IMR-90 (cell line): ENCODE results near the gene WWP2. TPM values are rescaled to one million over a fixed set of nuclear protein-coding genes. Genes with fewer than 3 reads are reported as not detected.

Experiments used
- ATAC-seq: fragments of 200-7000 bp; cut with Tn5 transposase; 2 replicates; pipeline ENCODE4 v1.9.1; 2020; ENCODE audit warnings: low read depth, mild to moderate bottlenecking, moderate library complexity
- BruUV-seq: library from RNA; stranded (reverse); fragments of 400-500 nt; replicated peaks from 2 replicates; lab custom pipeline; 2021; lab: Mats Ljungman, UMichigan
- CTCF ChIA-PET: fragments of 300-600 bp; formaldehyde crosslinking; extraction: SDS; loops from one replicate; lab custom pipeline; 2021; ENCODE audit warnings: antibody characterized with exemption; lab: Yijun Ruan, JAX
- POLR2A ChIA-PET: fragments of 300-600 bp; sonication (Branson Sonifier 250); formaldehyde crosslinking; loops from one replicate; lab custom pipeline; 2022; ENCODE audit warnings: antibody characterized with exemption; ENCODE audit not compliant: unreplicated experiment; lab: Charles Lee
- DNase-seq: peaks from one replicate; pipeline ENCODE4 v3.0.0; 2013
- H2AFZ ChIP-seq: replicated peaks from 2 replicates; pipeline ENCODE3; 2013; ENCODE audit warnings: low read length, mild to moderate bottlenecking; ENCODE audit not compliant: poor library complexity
- H2AK5ac ChIP-seq: 2 replicates; pipeline ENCODE4 v1.6.1; 2013; ENCODE audit warnings: low read depth, low read length, inconsistent platforms
- H2AK9ac ChIP-seq: replicated peaks from 2 replicates; pipeline ENCODE3; 2013; ENCODE audit warnings: mild to moderate bottlenecking, low read depth, low read length, moderate library complexity; ENCODE audit not compliant: poor library complexity
- H2BK120ac ChIP-seq: 2 replicates; pipeline ENCODE4 v1.6.1; 2013; ENCODE audit warnings: low read depth, low read length, inconsistent platforms
- H2BK15ac ChIP-seq: 3 replicates; pipeline ENCODE4 v1.6.1; 2013; ENCODE audit warnings: low read depth, low read length, inconsistent platforms
- H2BK20ac ChIP-seq: 2 replicates; pipeline ENCODE4 v1.6.1; 2013; ENCODE audit warnings: low read depth, mild to moderate bottlenecking, inconsistent platforms, low read length, moderate library complexity
- H2BK5ac ChIP-seq: 2 replicates; pipeline ENCODE4 v1.6.1; 2013; ENCODE audit warnings: mild to moderate bottlenecking, low read depth, low read length, inconsistent platforms; ENCODE audit not compliant: poor library complexity, severe bottlenecking
- H3K14ac ChIP-seq: replicated peaks from 2 replicates; pipeline ENCODE4 v1.6.1; 2013; ENCODE audit warnings: low read depth, low read length, inconsistent platforms
- H3K18ac ChIP-seq: 2 replicates; pipeline ENCODE4 v1.6.1; 2013; ENCODE audit warnings: low read depth, low read length, control low read depth
- H3K23ac ChIP-seq: 2 replicates; pipeline ENCODE4 v1.6.1; 2013; ENCODE audit warnings: low read depth, low read length, inconsistent platforms
- H3K27ac ChIP-seq: 2 replicates; pipeline ENCODE4 v1.5.1; 2013; ENCODE audit warnings: mild to moderate bottlenecking, control low read depth, low read length; ENCODE audit not compliant: insufficient read depth
- H3K27me3 ChIP-seq: 2 replicates; pipeline ENCODE4 v1.6.1; 2013; ENCODE audit warnings: low read length; ENCODE audit not compliant: control insufficient read depth, insufficient read depth
- H3K36me3 ChIP-seq: 2 replicates; pipeline ENCODE4 v1.6.1; 2013; ENCODE audit warnings: low read length, mixed read lengths; ENCODE audit not compliant: control insufficient read depth, insufficient read depth
- H3K4ac ChIP-seq: 2 replicates; pipeline ENCODE4 v1.6.1; 2013; ENCODE audit warnings: low read depth, low read length, inconsistent platforms
- H3K4me1 ChIP-seq: 2 replicates; pipeline ENCODE4 v1.6.1; 2013; ENCODE audit warnings: low read length, mixed read lengths; ENCODE audit not compliant: control insufficient read depth, insufficient read depth
- H3K4me2 ChIP-seq: 2 replicates; pipeline ENCODE4 v1.6.1; 2013; ENCODE audit warnings: low read depth, mild to moderate bottlenecking, control low read depth, low read length, moderate library complexity
- H3K4me3 ChIP-seq: 2 replicates; pipeline ENCODE4 v1.5.1; 2013; ENCODE audit warnings: low read depth, mild to moderate bottlenecking, control low read depth, low read length, moderate library complexity; ENCODE audit not compliant: insufficient read depth
- H3K56ac ChIP-seq: 2 replicates; pipeline ENCODE4 v1.6.1; 2013; ENCODE audit warnings: low read length, inconsistent platforms; ENCODE audit not compliant: insufficient read depth; ENCODE audit errors: extremely low read depth
- H3K79me1 ChIP-seq, 2 experiments: 2 replicates each; pipeline ENCODE4 v1.6.1; 2013; ENCODE audit warnings: low read length in 2 of 2, inconsistent platforms in 1 of 2, low read depth in 1 of 2
- H3K9ac ChIP-seq: 2 replicates; pipeline ENCODE4 v1.6.1; 2013; ENCODE audit warnings: low read depth, low read length, control low read depth
- H3K9me1 ChIP-seq: 2 replicates; pipeline ENCODE4 v1.6.1; 2013; ENCODE audit warnings: low read length, inconsistent platforms; ENCODE audit not compliant: insufficient read depth
- H3K9me3 ChIP-seq: 2 replicates; pipeline ENCODE4 v1.6.1; 2013; ENCODE audit warnings: low read length; ENCODE audit not compliant: control insufficient read depth, insufficient read depth
- H4K20me1 ChIP-seq: 2 replicates; pipeline ENCODE4 v1.6.1; 2013; ENCODE audit warnings: low read length, inconsistent platforms; ENCODE audit not compliant: insufficient read depth
- H4K5ac ChIP-seq: 2 replicates; pipeline ENCODE4 v1.6.1; 2013; ENCODE audit warnings: mild to moderate bottlenecking, low read depth, low read length, control low read depth
- H4K8ac ChIP-seq, 2 experiments: 2 replicates each; pipeline ENCODE4 v1.6.1; 2013; ENCODE audit warnings: low read depth in 2 of 2, low read length in 2 of 2, control low read depth in 1 of 2, inconsistent platforms in 1 of 2
- H4K91ac ChIP-seq: 2 replicates; pipeline ENCODE4 v1.6.1; 2013; ENCODE audit warnings: low read depth, low read length, inconsistent platforms; ENCODE audit not compliant: insufficient read depth
- BHLHE40 ChIP-seq: fragments of 150-350 bp; IDR thresholded peaks from 2 replicates; pipeline ENCODE4 v1.6.1; 2016; ENCODE audit warnings: mild to moderate bottlenecking, low read depth, low read length
- CEBPB ChIP-seq: IDR thresholded peaks from 2 replicates; pipeline ENCODE4 v1.6.1; 2012; ENCODE audit warnings: low read depth, low read length, improper control_type of control experiment
- CHD1 ChIP-seq: IDR thresholded peaks from 2 replicates; pipeline ENCODE4 v1.6.1; 2012; ENCODE audit warnings: low read depth, low read length, improper control_type of control experiment
- FOS ChIP-seq: fragments of 150-350 bp; IDR thresholded peaks from 2 replicates; pipeline ENCODE4 v1.6.1; 2016; ENCODE audit warnings: low read depth, low read length
- MAFK ChIP-seq: IDR thresholded peaks from 2 replicates; pipeline ENCODE4 v1.6.1; 2012; ENCODE audit warnings: low read depth, low read length, improper control_type of control experiment
- MAZ ChIP-seq: IDR thresholded peaks from 2 replicates; pipeline ENCODE4 v1.6.1; 2012; ENCODE audit warnings: low read depth, mild to moderate bottlenecking, low read length, improper control_type of control experiment, moderate library complexity, borderline replicate concordance
- MXI1 ChIP-seq: IDR thresholded peaks from 2 replicates; pipeline ENCODE4 v1.6.1; 2012; ENCODE audit warnings: low read depth, mild to moderate bottlenecking, low read length, moderate library complexity, borderline replicate concordance
- NFE2L2 ChIP-seq: fragments of 150-350 bp; IDR thresholded peaks from 2 replicates; pipeline ENCODE4 v1.6.1; 2016; ENCODE audit warnings: low read depth, mild to moderate bottlenecking, low read length
- POLR2A ChIP-seq: IDR thresholded peaks from 2 replicates; pipeline ENCODE4 v1.6.1; 2012; ENCODE audit warnings: mild to moderate bottlenecking, low read depth, low read length
- RAD21 ChIP-seq: IDR thresholded peaks from 2 replicates; pipeline ENCODE4 v1.6.1; 2012; ENCODE audit warnings: low read length, improper control_type of control experiment
- RCOR1 ChIP-seq: IDR thresholded peaks from 2 replicates; pipeline ENCODE4 v1.6.1; 2012; ENCODE audit warnings: mild to moderate bottlenecking, low read length, improper control_type of control experiment; ENCODE audit not compliant: insufficient replicate concordance
- RFX5 ChIP-seq: IDR thresholded peaks from 2 replicates; pipeline ENCODE4 v1.8.0; 2012; ENCODE audit warnings: low read depth, mild to moderate bottlenecking, low read length, moderate library complexity
- SMC3 ChIP-seq: fragments of 150-350 bp; IDR thresholded peaks from 2 replicates; pipeline ENCODE4 v1.6.1; 2016; ENCODE audit warnings: low read depth, mild to moderate bottlenecking, antibody characterized with exemption, low read length, moderate library complexity
- WGBS, 2 experiments: methylation state at CpG; one replicate each; pipeline versions ENCODE4 v1.1.5 to v1.1.7; 2013; ENCODE audit warnings: missing lambda C conversion rate in 2 of 2; ENCODE audit not compliant: insufficient read length in 1 of 2; ENCODE audit errors: extremely low coverage in 2 of 2; 5-methylcytosine and 5-hydroxymethylcytosine counted together
- dilution Hi-C: fragments of 300-500 bp; cut with HindIII; formaldehyde crosslinking; loops from one replicate; pipeline ENCODE4 v1.14.3; 2018; ENCODE audit warnings: low sequenced_read_pairs; ENCODE audit not compliant: unreplicated experiment
- in situ Hi-C: fragments of 300-500 bp; cut with MboI; formaldehyde crosslinking; loops from 3 replicates; pipeline ENCODE4 v1.14.3; 2019; ENCODE audit warnings: low sequenced_read_pairs, inconsistent platforms, mixed read lengths
- intact Hi-C: fragments of 100-400 bp; cut with micrococcal nuclease; formaldehyde crosslinking; loops from 2 replicates; pipeline ENCODE4 v1.10.0; 2022
- polyA plus RNA-seq, 3 experiments: library from polyadenylated mRNA; depleted of rRNA; stranded (reverse); fragments of >200 nt; gene quantifications; 2 replicates each; pipeline ENCODE4 v1.2.3, GENCODE V29; 2012; ENCODE audit warnings: low replicate concordance in 1 of 3
- total RNA-seq: library from RNA; depleted of rRNA; stranded (reverse); fragments of >200 nt; gene quantifications from 2 replicates; pipeline ENCODE4 v1.2.3, GENCODE V29; 2012
- TF ChIP-seq, protein P1 (sequence below): fragments of 150-350 bp; IDR thresholded peaks from 2 replicates; pipeline ENCODE4 v1.6.1; 2016; ENCODE audit warnings: low read depth, mild to moderate bottlenecking, low read length, moderate library complexity, borderline replicate concordance
- TF ChIP-seq, protein P2 (sequence below): conservative IDR thresholded peaks from 2 replicates; pipeline ENCODE4 v1.5.1; 2012; ENCODE audit warnings: mild to moderate bottlenecking, low read depth, low read length, improper control_type of control experiment
- TF ChIP-seq, protein P3 (sequence below): fragments of 150-350 bp; IDR thresholded peaks from 2 replicates; pipeline ENCODE4 v1.6.1; 2017; ENCODE audit warnings: mild to moderate bottlenecking, antibody characterized with exemption, low read length, low read depth

Gene WWP2
- total and polyA plus RNA-seq, 2 of the 4 experiments (the other 2 are of a cell fraction): 12.7 to 13.7 TPM

DNA sequence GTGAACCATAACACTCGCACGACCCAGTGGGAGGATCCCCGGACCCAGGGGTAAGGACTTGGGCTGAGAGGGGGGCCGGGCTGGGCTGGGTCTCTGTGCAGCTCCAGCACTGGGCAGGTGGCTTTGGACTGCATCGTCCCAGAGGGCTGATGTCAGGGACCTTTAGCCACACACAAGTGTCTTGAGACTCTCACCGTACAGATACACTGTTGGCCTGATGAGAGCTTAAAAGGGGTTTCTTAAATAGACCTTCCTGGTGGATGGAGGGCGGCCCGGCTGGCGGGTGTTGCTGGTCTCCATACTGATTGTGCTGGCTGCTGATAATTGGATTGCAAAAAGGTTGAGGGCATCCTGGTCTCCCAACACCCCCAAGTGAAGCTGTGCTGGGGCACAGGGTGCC lies 167.3 kb downstream of the WWP2 start:
- H3K4ac ChIP-seq: peak overlapping the region; percentile 20; the same call in 1 of the 2 replicates
- H2BK15ac ChIP-seq: no peak overlapping the region
- no peak for TF ChIP-seq MAZ
- no peak for TF ChIP-seq RFX5
- TF ChIP-seq RCOR1: no peak
- no peak for TF ChIP-seq CHD1
- TF ChIP-seq, protein P1, sequence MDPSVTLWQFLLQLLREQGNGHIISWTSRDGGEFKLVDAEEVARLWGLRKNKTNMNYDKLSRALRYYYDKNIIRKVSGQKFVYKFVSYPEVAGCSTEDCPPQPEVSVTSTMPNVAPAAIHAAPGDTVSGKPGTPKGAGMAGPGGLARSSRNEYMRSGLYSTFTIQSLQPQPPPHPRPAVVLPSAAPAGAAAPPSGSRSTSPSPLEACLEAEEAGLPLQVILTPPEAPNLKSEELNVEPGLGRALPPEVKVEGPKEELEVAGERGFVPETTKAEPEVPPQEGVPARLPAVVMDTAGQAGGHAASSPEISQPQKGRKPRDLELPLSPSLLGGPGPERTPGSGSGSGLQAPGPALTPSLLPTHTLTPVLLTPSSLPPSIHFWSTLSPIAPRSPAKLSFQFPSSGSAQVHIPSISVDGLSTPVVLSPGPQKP: no peak
- TF ChIP-seq NFE2L2: no peak
- no peak for TF ChIP-seq RAD21
- TF ChIP-seq POLR2A: no peak
- TF ChIP-seq MXI1: no peak
- TF ChIP-seq MAFK: no peak
- no peak for TF ChIP-seq SMC3
- no peak for TF ChIP-seq FOS
- TF ChIP-seq, protein P2, sequence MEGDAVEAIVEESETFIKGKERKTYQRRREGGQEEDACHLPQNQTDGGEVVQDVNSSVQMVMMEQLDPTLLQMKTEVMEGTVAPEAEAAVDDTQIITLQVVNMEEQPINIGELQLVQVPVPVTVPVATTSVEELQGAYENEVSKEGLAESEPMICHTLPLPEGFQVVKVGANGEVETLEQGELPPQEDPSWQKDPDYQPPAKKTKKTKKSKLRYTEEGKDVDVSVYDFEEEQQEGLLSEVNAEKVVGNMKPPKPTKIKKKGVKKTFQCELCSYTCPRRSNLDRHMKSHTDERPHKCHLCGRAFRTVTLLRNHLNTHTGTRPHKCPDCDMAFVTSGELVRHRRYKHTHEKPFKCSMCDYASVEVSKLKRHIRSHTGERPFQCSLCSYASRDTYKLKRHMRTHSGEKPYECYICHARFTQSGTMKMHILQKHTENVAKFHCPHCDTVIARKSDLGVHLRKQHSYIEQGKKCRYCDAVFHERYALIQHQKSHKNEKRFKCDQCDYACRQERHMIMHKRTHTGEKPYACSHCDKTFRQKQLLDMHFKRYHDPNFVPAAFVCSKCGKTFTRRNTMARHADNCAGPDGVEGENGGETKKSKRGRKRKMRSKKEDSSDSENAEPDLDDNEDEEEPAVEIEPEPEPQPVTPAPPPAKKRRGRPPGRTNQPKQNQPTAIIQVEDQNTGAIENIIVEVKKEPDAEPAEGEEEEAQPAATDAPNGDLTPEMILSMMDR: no peak
- TF ChIP-seq, protein P3, sequence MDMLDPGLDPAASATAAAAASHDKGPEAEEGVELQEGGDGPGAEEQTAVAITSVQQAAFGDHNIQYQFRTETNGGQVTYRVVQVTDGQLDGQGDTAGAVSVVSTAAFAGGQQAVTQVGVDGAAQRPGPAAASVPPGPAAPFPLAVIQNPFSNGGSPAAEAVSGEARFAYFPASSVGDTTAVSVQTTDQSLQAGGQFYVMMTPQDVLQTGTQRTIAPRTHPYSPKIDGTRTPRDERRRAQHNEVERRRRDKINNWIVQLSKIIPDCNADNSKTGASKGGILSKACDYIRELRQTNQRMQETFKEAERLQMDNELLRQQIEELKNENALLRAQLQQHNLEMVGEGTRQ: no peak
- no peak for TF ChIP-seq BHLHE40
- no peak for TF ChIP-seq CEBPB
- dilution Hi-C loops (no loop called here), intact Hi-C loops (no loop called here), in situ Hi-C loops (no loop called here)
- no peak overlapping the region for H3K23ac ChIP-seq
- H3K56ac ChIP-seq: no peak overlapping the region
- no peak overlapping the region for H2BK20ac ChIP-seq
- H3K4me1 ChIP-seq: peaks cover 11% of the 10 kb centered on the region
- no peak overlapping the region for H4K8ac ChIP-seq
- POLR2A ChIA-PET: no interaction called here
- peak overlapping the region; percentile 82 for H2AFZ ChIP-seq
- no peak overlapping the region for H3K4me2 ChIP-seq
- H2AK9ac ChIP-seq: peak overlapping the region; percentile 92
- no peak overlapping the region for H3K9ac ChIP-seq
- H3K9me3 ChIP-seq: no peaks in the 10 kb centered on the region
- BruUV-seq: no TSS peak
- peaks cover 8% of the 10 kb centered on the region; the same call in 1 of the 2 replicates for H3K9me1 ChIP-seq
- no peak overlapping the region for H3K4me3 ChIP-seq
- peaks cover 0 to 18% of the 10 kb centered on the region in 2 experiments; a peak in 3 of 4 replicates for H3K79me1 ChIP-seq
- DNase-seq (no peak), ATAC-seq (no peak)
- no peak overlapping the region for H2BK120ac ChIP-seq
- H3K27ac ChIP-seq: no peak overlapping the region
- CTCF ChIA-PET: interaction anchor here (0.7 to 1.6 kb wide), 4 partner anchors 12 to 133 kb away, joined by 3 to 21 read pairs (median 3); no protein-coding TSS in a partner anchor
- peak overlapping the region; percentile 33; the same call in 1 of the 2 replicates for H4K91ac ChIP-seq
- no peak overlapping the region for H4K5ac ChIP-seq
- no peak overlapping the region for H3K18ac ChIP-seq
- H3K14ac ChIP-seq: no peak overlapping the region
- peaks cover 18% of the 10 kb centered on the region for H3K36me3 ChIP-seq
- H4K20me1 ChIP-seq: no peaks in the 10 kb centered on the region
- H2BK5ac ChIP-seq: no peak overlapping the region
- WGBS, 2 experiments: 100% methylated on average over 3 of the region's 9 CpGs; no CpG with 5 or more reads in 1 of the 2 experiments
- H3K27me3 ChIP-seq: no peaks in the 10 kb centered on the region
- H2AK5ac ChIP-seq: no peak overlapping the region
